ENCODE measurements around the gene AMACR.

DNA sequence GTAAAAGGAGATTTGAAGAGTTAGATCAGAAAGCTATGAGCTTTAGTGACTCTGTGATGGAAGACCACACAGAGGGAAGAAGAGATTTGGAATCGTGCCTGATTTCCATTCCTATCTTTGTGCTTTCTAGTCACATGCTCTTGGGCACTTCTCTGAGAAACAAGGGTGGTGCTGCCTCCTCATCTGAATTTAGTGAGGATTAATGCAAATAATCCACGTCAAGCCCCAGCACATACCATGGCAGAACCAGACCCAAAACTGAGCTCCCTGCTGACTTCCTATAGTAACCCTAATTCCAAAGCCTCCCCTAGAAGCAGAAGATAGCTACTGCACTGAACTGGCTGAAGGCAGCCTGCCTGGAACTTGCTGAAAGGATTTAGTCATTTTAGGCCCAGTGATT lies 41.0 kb downstream of the AMACR start:
- TF ChIP-seq, protein P1, sequence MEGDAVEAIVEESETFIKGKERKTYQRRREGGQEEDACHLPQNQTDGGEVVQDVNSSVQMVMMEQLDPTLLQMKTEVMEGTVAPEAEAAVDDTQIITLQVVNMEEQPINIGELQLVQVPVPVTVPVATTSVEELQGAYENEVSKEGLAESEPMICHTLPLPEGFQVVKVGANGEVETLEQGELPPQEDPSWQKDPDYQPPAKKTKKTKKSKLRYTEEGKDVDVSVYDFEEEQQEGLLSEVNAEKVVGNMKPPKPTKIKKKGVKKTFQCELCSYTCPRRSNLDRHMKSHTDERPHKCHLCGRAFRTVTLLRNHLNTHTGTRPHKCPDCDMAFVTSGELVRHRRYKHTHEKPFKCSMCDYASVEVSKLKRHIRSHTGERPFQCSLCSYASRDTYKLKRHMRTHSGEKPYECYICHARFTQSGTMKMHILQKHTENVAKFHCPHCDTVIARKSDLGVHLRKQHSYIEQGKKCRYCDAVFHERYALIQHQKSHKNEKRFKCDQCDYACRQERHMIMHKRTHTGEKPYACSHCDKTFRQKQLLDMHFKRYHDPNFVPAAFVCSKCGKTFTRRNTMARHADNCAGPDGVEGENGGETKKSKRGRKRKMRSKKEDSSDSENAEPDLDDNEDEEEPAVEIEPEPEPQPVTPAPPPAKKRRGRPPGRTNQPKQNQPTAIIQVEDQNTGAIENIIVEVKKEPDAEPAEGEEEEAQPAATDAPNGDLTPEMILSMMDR (IDR thresholded peaks at IDR 0.05; ENCODE audit: extremely low read depth in 1 of 2, insufficient read depth in 1 of 2, low read depth in 1 of 2, low read length in 2 of 2): no peak
- TF ChIP-seq, protein P2, sequence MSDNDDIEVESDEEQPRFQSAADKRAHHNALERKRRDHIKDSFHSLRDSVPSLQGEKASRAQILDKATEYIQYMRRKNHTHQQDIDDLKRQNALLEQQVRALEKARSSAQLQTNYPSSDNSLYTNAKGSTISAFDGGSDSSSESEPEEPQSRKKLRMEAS (IDR thresholded peaks at IDR 0.05; ENCODE audit: insufficient read depth, insufficient read length): no peak
- no peak for TF ChIP-seq POLR2A (IDR thresholded peaks at IDR 0.05; ENCODE audit: low read depth, low read length)
- no peak for TF ChIP-seq POLR2AphosphoS5 (IDR thresholded peaks at IDR 0.05; ENCODE audit: insufficient read depth, low read depth, low read length)
- no peak for TF ChIP-seq MYC (IDR thresholded peaks at IDR 0.05; ENCODE audit: low read depth, low read length)
- TF ChIP-seq JUN (IDR thresholded peaks at IDR 0.05; ENCODE audit: borderline replicate concordance, insufficient read depth, insufficient read length, low read depth): no peak
